Vagina (tissue), 2 donors: ENCODE results near the gene SIRPB2. TPM values are rescaled to one million over a fixed set of nuclear protein-coding genes. Genes with fewer than 3 reads are reported as not detected.

Source experiments
- DNase-seq, 2 donors: peaks; one replicate each; pipeline ENCODE4 v3.0.0-alpha.2; 2017; ENCODE audit errors: extremely low spot score in 2 of 2
- H3K27ac ChIP-seq: fragments of 200-600 bp; sonication (generic); one replicate; pipeline ENCODE4 v1.5.1; 2019
- H3K27me3 ChIP-seq: fragments of 200-600 bp; sonication (generic); one replicate; pipeline ENCODE4 v1.5.1; 2019
- H3K36me3 ChIP-seq, 2 donors: fragments of 200-600 bp; sonication (generic); one replicate each; pipeline ENCODE4 v1.5.1; 2017 to 2019
- H3K4me1 ChIP-seq: fragments of 200-600 bp; sonication (generic); one replicate; pipeline ENCODE4 v1.5.1; 2019
- H3K4me3 ChIP-seq, 2 donors: fragments of 200-600 bp; sonication (generic); 1 replicate in 1 of 2; 2 replicates in 1 of 2; pipeline ENCODE4 v1.5.1; 2016 to 2019
- H3K9me3 ChIP-seq: fragments of 200-600 bp; sonication (generic); one replicate; pipeline ENCODE4 v1.5.1; 2019
- POLR2A ChIP-seq, 2 donors: fragments of 450-650 bp; IDR thresholded peaks; one replicate each; pipeline ENCODE4 v1.6.1; 2017; ENCODE audit warnings: antibody characterized with exemption in 2 of 2, mild to moderate bottlenecking in 2 of 2, moderate library complexity in 2 of 2
- POLR2AphosphoS5 ChIP-seq, 2 donors: sonication (generic); formaldehyde crosslinking; IDR thresholded peaks; one replicate each; pipeline ENCODE4 v1.9.0; 2017; ENCODE audit warnings: antibody characterized with exemption in 2 of 2, mild to moderate bottlenecking in 2 of 2, low read depth in 1 of 2; ENCODE audit not compliant: insufficient read depth in 1 of 2
- intact Hi-C: fragments of 100-400 bp; cut with DNase I; formaldehyde crosslinking; loops from one replicate; pipeline ENCODE4 v1.15.1; 2023
- total RNA-seq: library from RNA; depleted of rRNA; stranded (reverse); fragments of >200 nt; gene quantifications from one replicate; pipeline ENCODE4 v1.2.3, GENCODE V29; 2016
- TF ChIP-seq, protein P1 (sequence below), 3 experiments: fragments of 450-650 bp in 2 of 3; fragments of 200-600 bp in 1 of 3; sonication (generic) in 1 of 3; IDR thresholded peaks; one replicate each; pipeline ENCODE4 v1.5.1; 2017 to 2019; ENCODE audit warnings: antibody characterized with exemption in 3 of 3, mild to moderate bottlenecking in 2 of 3, moderate library complexity in 2 of 3

Gene SIRPB2
- total RNA-seq, 1 donor from 2014 or later, result 2.9 TPM

DNA sequence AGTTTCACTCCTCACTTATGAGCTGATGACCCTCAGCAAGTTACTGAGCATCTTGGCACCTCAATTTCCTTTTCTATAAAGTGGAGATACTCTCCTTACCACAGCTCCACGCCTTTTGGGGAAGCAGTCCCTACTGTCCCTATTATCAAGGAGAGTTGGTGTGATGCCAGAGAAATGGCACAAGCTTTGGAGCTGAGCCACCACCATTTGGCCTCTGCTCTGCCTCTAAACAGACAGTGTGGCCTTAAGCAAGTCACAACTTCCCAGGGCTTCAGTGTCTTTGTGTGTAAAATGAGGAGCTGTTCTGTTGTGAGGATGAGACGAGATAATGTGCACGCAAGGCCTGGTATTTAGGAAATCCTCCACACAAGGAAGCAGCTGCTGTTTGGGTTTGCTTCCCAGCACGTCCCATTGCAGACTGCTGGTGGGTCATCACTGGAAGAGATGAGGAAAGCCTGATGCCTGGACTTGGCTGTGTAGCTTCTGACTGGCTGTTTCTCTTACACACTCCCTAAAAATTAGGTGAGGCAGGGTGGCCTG is 43.1 kb downstream of the SIRPB2 start:
- no peaks in the 10 kb centered on the region for H3K27me3 ChIP-seq
- intact Hi-C loops, result loop anchor here (5.0 kb wide), 1 partner anchor 141 kb away; no protein-coding TSS in a partner anchor
- peaks cover 16 to 96% of the 10 kb centered on the region in 2 donors for H3K36me3 ChIP-seq
- no peak overlapping the region for H3K27ac ChIP-seq
- no peak overlapping the region for H3K4me3 ChIP-seq
- no peak for DNase-seq
- TF ChIP-seq, protein P1, sequence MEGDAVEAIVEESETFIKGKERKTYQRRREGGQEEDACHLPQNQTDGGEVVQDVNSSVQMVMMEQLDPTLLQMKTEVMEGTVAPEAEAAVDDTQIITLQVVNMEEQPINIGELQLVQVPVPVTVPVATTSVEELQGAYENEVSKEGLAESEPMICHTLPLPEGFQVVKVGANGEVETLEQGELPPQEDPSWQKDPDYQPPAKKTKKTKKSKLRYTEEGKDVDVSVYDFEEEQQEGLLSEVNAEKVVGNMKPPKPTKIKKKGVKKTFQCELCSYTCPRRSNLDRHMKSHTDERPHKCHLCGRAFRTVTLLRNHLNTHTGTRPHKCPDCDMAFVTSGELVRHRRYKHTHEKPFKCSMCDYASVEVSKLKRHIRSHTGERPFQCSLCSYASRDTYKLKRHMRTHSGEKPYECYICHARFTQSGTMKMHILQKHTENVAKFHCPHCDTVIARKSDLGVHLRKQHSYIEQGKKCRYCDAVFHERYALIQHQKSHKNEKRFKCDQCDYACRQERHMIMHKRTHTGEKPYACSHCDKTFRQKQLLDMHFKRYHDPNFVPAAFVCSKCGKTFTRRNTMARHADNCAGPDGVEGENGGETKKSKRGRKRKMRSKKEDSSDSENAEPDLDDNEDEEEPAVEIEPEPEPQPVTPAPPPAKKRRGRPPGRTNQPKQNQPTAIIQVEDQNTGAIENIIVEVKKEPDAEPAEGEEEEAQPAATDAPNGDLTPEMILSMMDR (IDR thresholded peaks at IDR 0.05), result no peak
- H3K4me1 ChIP-seq, result no peaks in the 10 kb centered on the region
- no peaks in the 10 kb centered on the region for H3K9me3 ChIP-seq

DNA sequence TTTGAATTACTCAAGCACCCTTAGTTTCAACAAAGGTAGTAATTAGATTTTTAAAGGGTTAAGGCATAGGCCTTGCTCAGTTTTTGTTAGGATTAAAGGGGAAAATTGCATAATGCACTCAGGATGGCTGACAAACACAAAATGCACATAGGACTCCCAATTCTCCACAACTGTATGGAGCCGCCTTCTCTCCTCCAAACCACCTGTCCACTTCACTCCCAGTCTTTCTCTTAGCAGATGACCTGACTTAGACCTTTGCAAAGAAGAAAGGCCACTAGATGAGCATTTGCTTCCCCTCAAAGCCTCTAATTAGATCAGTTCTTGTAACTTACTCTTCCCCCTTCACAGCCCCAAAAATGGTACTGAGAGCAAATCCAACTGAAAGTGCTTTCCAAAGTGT is 44.7 kb downstream of the SIRPB2 start:
- Histone ChIP-seq H3K27ac (no peak overlapping the region), H3K9me3 (no peaks in the 10 kb centered on the region), H3K4me3 (no peak overlapping the region), H3K4me1 (no peaks in the 10 kb centered on the region), H3K27me3 (no peaks in the 10 kb centered on the region), H3K36me3 (peaks cover 12 to 96% of the 10 kb centered on the region in 2 donors)
- TF ChIP-seq, protein P1 (IDR thresholded peaks at IDR 0.05), result no peak
- no peak for TF ChIP-seq POLR2A (IDR thresholded peaks at IDR 0.05)
- no peak for TF ChIP-seq POLR2AphosphoS5 (IDR thresholded peaks at IDR 0.05; ENCODE audit: insufficient read depth in 1 of 2, low read depth in 1 of 2)
- DNase-seq, result no peak
- intact Hi-C loops, result loop anchor here (5.0 kb wide), 1 partner anchor 139 kb away; no protein-coding TSS in a partner anchor

DNA sequence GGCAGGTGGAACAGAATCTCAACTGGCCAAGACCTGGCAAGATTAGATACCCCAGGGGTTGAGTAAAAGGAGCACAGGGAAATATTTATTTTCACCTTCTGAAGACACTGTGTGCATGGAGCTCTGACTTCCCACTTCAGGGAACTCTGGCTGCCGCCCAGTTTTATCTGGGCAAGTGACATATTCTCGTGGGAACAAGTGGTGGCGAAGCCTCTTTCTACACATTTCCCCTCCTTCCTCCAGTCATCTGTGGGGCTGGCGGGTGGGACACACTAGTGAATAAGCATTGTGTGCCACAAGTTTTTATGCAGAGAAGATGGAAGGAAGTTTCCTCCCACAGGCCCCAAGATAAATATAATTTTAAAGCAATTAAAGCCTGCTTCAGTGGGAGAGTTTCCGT is 48.1 kb downstream of the SIRPB2 start:
- Histone ChIP-seq H3K27ac (no peak overlapping the region), H3K27me3 (no peaks in the 10 kb centered on the region), H3K9me3 (no peaks in the 10 kb centered on the region), H3K4me3 (no peak overlapping the region), H3K36me3 (peaks cover 9 to 70% of the 10 kb centered on the region in 2 donors), H3K4me1 (no peaks in the 10 kb centered on the region)
- DNase-seq, result no peak
- TF ChIP-seq POLR2A (IDR thresholded peaks at IDR 0.05), result no peak
- TF ChIP-seq POLR2AphosphoS5 (IDR thresholded peaks at IDR 0.05; ENCODE audit: insufficient read depth in 1 of 2, low read depth in 1 of 2), result no peak
- TF ChIP-seq, protein P1 (IDR thresholded peaks at IDR 0.05), result no peak
- intact Hi-C loops, result no loop called here

DNA sequence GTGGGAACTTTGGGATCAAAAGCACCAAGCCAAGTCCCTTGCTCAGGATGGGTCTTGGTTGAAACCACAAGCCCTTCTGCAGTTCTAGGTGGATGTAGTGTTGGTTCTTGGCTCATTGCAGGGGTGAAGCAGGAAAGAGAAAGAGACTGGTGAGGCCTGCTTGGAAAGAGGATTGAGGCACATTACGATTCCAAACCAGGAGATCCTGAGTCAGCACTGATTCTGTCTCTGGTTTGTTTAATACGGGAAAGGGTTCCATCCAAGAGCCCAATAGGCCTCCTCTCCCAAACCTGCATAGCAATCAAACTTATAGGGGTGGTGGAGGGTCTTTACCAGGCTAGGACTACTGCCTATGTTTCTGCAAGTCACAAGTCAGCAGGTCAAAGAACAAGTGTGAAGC is 48.9 kb downstream of the SIRPB2 start:
- intact Hi-C loops, result no loop called here

DNA sequence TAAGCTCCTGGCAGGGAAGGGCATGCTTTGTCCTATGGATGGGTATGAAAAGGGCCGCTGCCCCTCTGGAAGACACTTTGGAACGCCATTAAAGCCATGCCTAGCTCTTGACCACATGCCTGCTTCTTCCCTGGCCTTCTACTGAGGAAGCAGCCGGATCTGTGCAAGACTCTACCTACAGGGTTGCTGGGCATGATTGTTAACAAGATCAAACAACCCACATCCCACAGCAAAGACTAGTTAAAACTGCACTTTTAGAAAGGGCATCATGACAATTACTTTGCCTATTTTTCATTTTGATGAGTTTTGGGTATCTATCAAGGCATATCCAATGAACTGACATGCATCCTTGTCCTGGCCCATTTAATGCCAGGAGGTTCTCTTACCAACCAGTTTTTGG is 50.1 kb downstream of the SIRPB2 start:
- no peaks in the 10 kb centered on the region for H3K27me3 ChIP-seq
- TF ChIP-seq POLR2A (IDR thresholded peaks at IDR 0.05), result no peak
- TF ChIP-seq POLR2AphosphoS5 (IDR thresholded peaks at IDR 0.05; ENCODE audit: insufficient read depth in 1 of 2, low read depth in 1 of 2), result no peak
- TF ChIP-seq, protein P1 (IDR thresholded peaks at IDR 0.05), result no peak
- H3K9me3 ChIP-seq, result no peaks in the 10 kb centered on the region
- DNase-seq, result no peak
- H3K36me3 ChIP-seq, result peaks cover 9 to 55% of the 10 kb centered on the region in 2 donors
- no peak overlapping the region for H3K27ac ChIP-seq
- no peaks in the 10 kb centered on the region for H3K4me1 ChIP-seq
- no peak overlapping the region for H3K4me3 ChIP-seq
- intact Hi-C loops, result no loop called here

More for the DNA sequence above, 48.9 kb downstream of the SIRPB2 start:
- Histone ChIP-seq H3K27ac (no peak overlapping the region), H3K9me3 (no peaks in the 10 kb centered on the region), H3K36me3 (peaks cover 9 to 65% of the 10 kb centered on the region in 2 donors), H3K4me3 (no peak overlapping the region), H3K4me1 (no peaks in the 10 kb centered on the region), H3K27me3 (no peaks in the 10 kb centered on the region)
- TF ChIP-seq POLR2A (IDR thresholded peaks at IDR 0.05) (no peak), POLR2AphosphoS5 (IDR thresholded peaks at IDR 0.05; ENCODE audit: insufficient read depth in 1 of 2, low read depth in 1 of 2) (no peak)
- DNase-seq, result no peak
